Karpas-422 (cell line): ENCODE results near the gene VPS13D. TPM values are rescaled to one million over a fixed set of nuclear protein-coding genes. Genes with fewer than 3 reads are reported as not detected.
"Not testable (repeated sequence)": the region's sequence is repeated elsewhere in the genome, so short reads cannot be mapped to it uniquely, and the experiment has no call there.

Source experiments
- DNase-seq: peaks from one replicate; pipeline ENCODE4 v3.0.0-alpha.2; 2015
- H2AFZ ChIP-seq: fragments of 200-600 bp; sonication (generic); 2 replicates; pipeline ENCODE4 v1.6.1; 2014; ENCODE audit warnings: antibody characterized with exemption, low read length, mixed read lengths
- H3K27ac ChIP-seq: fragments of 200-600 bp; sonication (generic); 2 replicates; pipeline ENCODE4 v1.5.1; 2014; ENCODE audit warnings: mild to moderate bottlenecking, low read length, moderate library complexity
- H3K27me3 ChIP-seq: fragments of 200-600 bp; sonication (generic); 2 replicates; pipeline ENCODE4 v1.6.1; 2014; ENCODE audit warnings: low read length, mixed read lengths
- H3K36me3 ChIP-seq: fragments of 200-600 bp; sonication (generic); 2 replicates; pipeline ENCODE4 v1.6.1; 2014; ENCODE audit warnings: low read length, mixed read lengths; ENCODE audit not compliant: insufficient read depth
- H3K4me1 ChIP-seq: fragments of 200-600 bp; sonication (generic); 2 replicates; pipeline ENCODE4 v1.6.1; 2014; ENCODE audit warnings: mild to moderate bottlenecking, low read length, mixed read lengths
- H3K4me2 ChIP-seq: fragments of 200-600 bp; sonication (generic); 2 replicates; pipeline ENCODE4 v1.6.1; 2014; ENCODE audit warnings: low read length, low read depth, mild to moderate bottlenecking; ENCODE audit not compliant: poor library complexity, severe bottlenecking
- H3K4me3 ChIP-seq: fragments of 200-600 bp; sonication (generic); 2 replicates; pipeline ENCODE4 v1.5.1; 2014; ENCODE audit warnings: mild to moderate bottlenecking, antibody characterized with exemption, low read length, mixed read lengths
- H3K79me2 ChIP-seq: fragments of 200-600 bp; sonication (generic); 2 replicates; pipeline ENCODE4 v1.6.1; 2014; ENCODE audit warnings: mild to moderate bottlenecking, low read length, mixed read lengths
- H3K9ac ChIP-seq: fragments of 200-600 bp; sonication (generic); 2 replicates; pipeline ENCODE4 v1.6.0; 2014; ENCODE audit warnings: low read length
- H3K9me2 ChIP-seq: fragments of 200-600 bp; sonication (generic), shearing (Covaris generic); replicated peaks from 2 replicates; pipeline ENCODE4 v1.6.0; 2014; ENCODE audit warnings: mild to moderate bottlenecking, low read length, moderate library complexity; ENCODE audit not compliant: insufficient read depth
- H3K9me3 ChIP-seq: fragments of 300-700, 200-600 bp; sonication (generic); 2 replicates; pipeline ENCODE4 v1.6.1; 2014; ENCODE audit warnings: low read length, mixed read lengths
- H4K20me1 ChIP-seq: fragments of 200-600 bp; sonication (generic); 2 replicates; pipeline ENCODE4 v1.6.1; 2014; ENCODE audit warnings: mild to moderate bottlenecking, antibody characterized with exemption, low read length, low read depth; ENCODE audit not compliant: insufficient read depth
- total RNA-seq: library from RNA; depleted of rRNA; stranded (reverse); fragments of >200 nt; shearing (Covaris generic); gene quantifications from 2 replicates; pipeline ENCODE4 v1.2.3, GENCODE V29; 2014; ENCODE audit warnings: low replicate concordance

Gene VPS13D
- total RNA-seq, 1 experiment from 2014 or later = 36.2 TPM

GRCh38 chr1:12453400-12454343 lies 223.8 kb downstream of the VPS13D start:
- H3K79me2 ChIP-seq = no peaks in the 10 kb centered on the region
- H3K4me1 ChIP-seq = peaks cover 9% of the 10 kb centered on the region; the same call in 1 of the 2 replicates
- no peak overlapping the region for H3K4me3 ChIP-seq
- H3K4me2 ChIP-seq = no peak overlapping the region
- H3K9ac ChIP-seq = no peak overlapping the region
- H3K36me3 ChIP-seq = no peaks in the 10 kb centered on the region
- no peaks in the 10 kb centered on the region for H3K9me2 ChIP-seq
- no peaks in the 10 kb centered on the region for H4K20me1 ChIP-seq
- DNase-seq = no peak
- H3K27ac ChIP-seq = no peak overlapping the region
- no peak overlapping the region for H2AFZ ChIP-seq
- no peaks in the 10 kb centered on the region for H3K9me3 ChIP-seq
- no peaks in the 10 kb centered on the region for H3K27me3 ChIP-seq

DNA sequence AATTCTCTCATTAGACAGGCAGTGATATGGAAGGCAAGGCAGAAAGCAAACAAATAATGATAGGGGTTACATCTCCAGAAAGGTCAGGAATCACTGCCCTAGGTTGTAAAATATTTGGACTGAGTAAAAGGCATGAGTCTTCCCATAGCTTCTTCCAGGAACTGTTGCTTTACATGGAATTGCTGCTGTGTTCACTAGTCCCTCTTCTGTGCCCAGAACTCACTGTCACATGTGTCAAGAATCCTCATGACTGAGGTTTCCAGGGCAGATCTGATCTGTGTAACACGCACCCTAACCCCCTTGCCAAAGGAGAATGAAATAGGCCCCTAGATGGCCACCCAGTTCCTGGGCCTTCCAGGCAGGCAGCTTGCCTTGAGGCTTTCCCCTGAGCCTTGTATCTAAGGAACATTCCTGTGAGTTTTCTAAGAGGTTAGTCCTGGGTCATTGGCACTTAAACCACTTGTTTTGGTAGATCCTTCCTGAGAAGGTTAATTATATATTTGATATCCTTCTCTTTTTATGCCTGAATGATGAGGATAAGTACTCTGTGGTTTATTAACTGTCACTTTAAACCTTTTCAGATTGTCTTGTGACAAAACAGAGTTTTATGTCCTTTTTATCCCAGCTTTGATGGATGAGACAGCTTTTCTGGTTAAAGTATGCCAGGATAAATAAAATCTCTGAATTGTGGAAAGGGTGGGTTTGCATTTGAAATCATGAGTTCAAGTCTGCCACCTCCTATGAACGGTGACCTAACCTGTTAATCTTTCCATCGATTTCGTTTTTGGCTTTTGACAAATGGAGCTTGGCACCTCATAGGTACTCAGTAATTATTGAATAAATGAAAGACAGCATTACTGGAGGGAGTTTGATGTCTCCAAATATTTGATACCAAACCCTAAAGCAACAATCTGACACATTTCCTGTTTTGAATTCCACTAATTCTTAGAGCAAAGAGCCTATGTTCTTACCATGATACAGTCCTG lies 224.9 kb downstream of the VPS13D start:
- no peak overlapping the region for H3K9ac ChIP-seq
- H3K36me3 ChIP-seq = no peaks in the 10 kb centered on the region
- no peak overlapping the region for H2AFZ ChIP-seq
- no peak overlapping the region for H3K4me2 ChIP-seq
- no peaks in the 10 kb centered on the region for H3K79me2 ChIP-seq
- no peaks in the 10 kb centered on the region for H4K20me1 ChIP-seq
- DNase-seq = no peak
- no peak overlapping the region for H3K4me3 ChIP-seq
- H3K9me2 ChIP-seq = no peaks in the 10 kb centered on the region
- no peak overlapping the region for H3K27ac ChIP-seq
- no peaks in the 10 kb centered on the region for H3K9me3 ChIP-seq
- no peaks in the 10 kb centered on the region for H3K27me3 ChIP-seq
- H3K4me1 ChIP-seq = peaks cover 9% of the 10 kb centered on the region; the same call in 1 of the 2 replicates

DNA sequence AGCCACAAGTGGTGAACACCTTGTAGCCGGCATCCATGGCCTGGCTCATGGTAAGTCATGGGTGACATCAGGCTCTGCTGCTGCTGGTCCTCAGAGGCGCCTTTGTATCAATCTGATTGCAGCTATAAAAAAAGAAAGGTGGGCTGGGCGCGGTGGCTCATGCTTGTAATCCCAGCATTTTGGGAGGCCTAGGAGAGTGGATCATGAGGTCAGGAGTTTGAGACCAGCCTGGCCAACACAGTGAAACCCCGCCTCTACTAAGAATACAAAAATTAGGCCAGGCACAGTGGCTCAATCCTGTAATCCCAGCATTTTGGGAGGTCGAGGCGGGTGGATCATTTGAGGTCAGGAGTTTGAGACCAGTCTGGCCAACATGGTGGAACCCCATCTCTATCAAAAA lies 226.3 kb downstream of the VPS13D start:
- H3K4me2 ChIP-seq, H3K4me3 ChIP-seq, H3K79me2 ChIP-seq, H3K27ac ChIP-seq, H4K20me1 ChIP-seq, H3K4me1 ChIP-seq, H3K36me3 ChIP-seq, H2AFZ ChIP-seq, H3K9me3 ChIP-seq, H3K9me2 ChIP-seq, H3K9ac ChIP-seq, H3K27me3 ChIP-seq, DNase-seq: not testable (repeated sequence)

GRCh38 chr1:12456979-12457378 lies 227.1 kb downstream of the VPS13D start:
- no peak overlapping the region for H2AFZ ChIP-seq
- no peak overlapping the region for H3K27ac ChIP-seq
- H3K27me3 ChIP-seq = no peaks in the 10 kb centered on the region
- DNase-seq = no peak
- no peaks in the 10 kb centered on the region for H3K9me3 ChIP-seq
- no peak overlapping the region for H3K4me2 ChIP-seq
- no peaks in the 10 kb centered on the region for H3K36me3 ChIP-seq
- H3K4me1 ChIP-seq = peaks cover 9% of the 10 kb centered on the region; the same call in 1 of the 2 replicates
- H3K9ac ChIP-seq = no peak overlapping the region
- H3K79me2 ChIP-seq = no peaks in the 10 kb centered on the region
- H3K9me2 ChIP-seq = no peaks in the 10 kb centered on the region
- no peak overlapping the region for H3K4me3 ChIP-seq
- H4K20me1 ChIP-seq = no peaks in the 10 kb centered on the region

- no peak overlapping the region for H3K4me2 ChIP-seq
- no peaks in the 10 kb centered on the region for H4K20me1 ChIP-seq
- H3K27ac ChIP-seq = no peak overlapping the region
- H3K36me3 ChIP-seq = no peaks in the 10 kb centered on the region
- no peak overlapping the region for H3K9ac ChIP-seq
- H2AFZ ChIP-seq = no peak overlapping the region
- H3K4me1 ChIP-seq = peaks cover 9% of the 10 kb centered on the region; the same call in 1 of the 2 replicates
- no peaks in the 10 kb centered on the region for H3K79me2 ChIP-seq
- H3K27me3 ChIP-seq = no peaks in the 10 kb centered on the region
- H3K9me2 ChIP-seq = no peaks in the 10 kb centered on the region
- no peak for DNase-seq
- no peak overlapping the region for H3K4me3 ChIP-seq
- H3K9me3 ChIP-seq = no peaks in the 10 kb centered on the region
Observed at GRCh38 chr1:12457771-12458170, 227.9 kb downstream of the VPS13D start.

DNA sequence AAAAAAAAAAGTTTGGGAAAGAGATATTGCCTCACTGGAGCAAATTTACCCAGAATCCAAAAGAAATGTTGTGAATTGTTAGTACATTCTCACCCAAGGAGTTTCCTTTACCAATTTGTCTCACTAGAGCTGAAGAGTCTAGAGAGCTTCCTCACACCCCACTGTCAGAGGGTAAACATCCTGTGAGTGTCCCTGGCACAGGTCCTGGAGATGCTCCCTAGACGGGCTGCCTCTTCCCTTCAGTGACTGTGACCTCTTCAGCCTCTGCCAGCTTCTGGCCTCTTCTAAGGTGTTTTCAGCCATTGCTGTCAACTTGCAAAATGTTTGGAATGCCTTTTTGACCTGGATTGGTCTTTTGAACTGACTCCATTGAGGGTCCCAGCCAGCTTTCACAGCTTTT lies 228.7 kb downstream of the VPS13D start:
- peaks cover 9% of the 10 kb centered on the region; the same call in 1 of the 2 replicates for H3K4me1 ChIP-seq
- no peaks in the 10 kb centered on the region for H3K27me3 ChIP-seq
- no peaks in the 10 kb centered on the region for H3K79me2 ChIP-seq
- H3K27ac ChIP-seq = no peak overlapping the region
- no peak overlapping the region for H3K9ac ChIP-seq
- H3K9me2 ChIP-seq = no peaks in the 10 kb centered on the region
- no peak for DNase-seq
- no peaks in the 10 kb centered on the region for H4K20me1 ChIP-seq
- H3K4me3 ChIP-seq = no peak overlapping the region
- no peaks in the 10 kb centered on the region for H3K9me3 ChIP-seq
- H3K36me3 ChIP-seq = no peaks in the 10 kb centered on the region
- H2AFZ ChIP-seq = no peak overlapping the region
- H3K4me2 ChIP-seq = no peak overlapping the region

DNA sequence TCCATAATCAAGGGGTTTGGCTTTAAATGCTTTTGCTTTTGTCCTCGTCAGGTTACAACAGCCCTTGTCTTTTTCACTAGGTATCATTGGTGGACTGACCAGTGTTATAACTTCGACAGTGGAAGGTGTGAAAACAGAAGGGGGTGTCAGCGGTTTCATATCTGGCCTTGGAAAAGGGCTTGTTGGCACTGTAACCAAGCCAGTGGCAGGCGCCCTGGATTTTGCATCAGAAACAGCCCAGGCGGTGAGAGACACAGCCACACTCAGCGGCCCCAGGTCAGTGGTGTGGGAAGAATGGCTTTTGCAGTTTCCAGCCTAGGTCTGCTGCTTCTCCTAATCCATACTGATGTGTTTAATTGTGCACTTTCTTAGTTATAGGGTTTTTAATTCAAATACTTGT lies 230.3 kb downstream of the VPS13D start:
- H3K27ac ChIP-seq = no peak overlapping the region
- H3K4me2 ChIP-seq = no peak overlapping the region
- no peaks in the 10 kb centered on the region for H3K79me2 ChIP-seq
- H4K20me1 ChIP-seq = no peaks in the 10 kb centered on the region
- peaks cover 9% of the 10 kb centered on the region; the same call in 1 of the 2 replicates for H3K4me1 ChIP-seq
- no peak overlapping the region for H2AFZ ChIP-seq
- no peak overlapping the region for H3K4me3 ChIP-seq
- no peak for DNase-seq
- H3K27me3 ChIP-seq = no peaks in the 10 kb centered on the region
- no peaks in the 10 kb centered on the region for H3K36me3 ChIP-seq
- H3K9ac ChIP-seq = no peak overlapping the region
- H3K9me3 ChIP-seq = no peaks in the 10 kb centered on the region
- no peaks in the 10 kb centered on the region for H3K9me2 ChIP-seq
